ENCODE data around the gene BLOC1S5.

DNA sequence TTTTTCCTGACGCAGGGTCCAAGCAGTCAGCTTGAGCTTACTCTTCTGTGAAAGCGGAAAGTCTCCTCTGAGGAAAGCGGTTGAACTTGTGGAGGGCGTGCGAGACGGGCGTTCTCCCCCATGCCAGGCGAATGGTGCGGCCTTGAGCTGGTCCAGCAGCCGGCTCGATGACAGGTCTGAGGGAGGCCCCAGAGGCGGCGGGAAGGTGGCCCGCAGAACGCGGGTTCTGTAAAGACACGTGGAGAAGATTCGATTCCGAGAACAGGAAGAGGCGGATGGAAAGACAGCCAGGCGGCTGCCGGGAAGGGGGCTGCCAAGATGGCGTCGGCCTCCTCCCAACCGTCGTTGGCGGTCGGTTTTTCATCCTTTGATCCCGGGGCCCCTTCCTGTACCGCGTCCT is 78.0 kb downstream of the BLOC1S5 start:
- TF ChIP-seq, protein P1, sequence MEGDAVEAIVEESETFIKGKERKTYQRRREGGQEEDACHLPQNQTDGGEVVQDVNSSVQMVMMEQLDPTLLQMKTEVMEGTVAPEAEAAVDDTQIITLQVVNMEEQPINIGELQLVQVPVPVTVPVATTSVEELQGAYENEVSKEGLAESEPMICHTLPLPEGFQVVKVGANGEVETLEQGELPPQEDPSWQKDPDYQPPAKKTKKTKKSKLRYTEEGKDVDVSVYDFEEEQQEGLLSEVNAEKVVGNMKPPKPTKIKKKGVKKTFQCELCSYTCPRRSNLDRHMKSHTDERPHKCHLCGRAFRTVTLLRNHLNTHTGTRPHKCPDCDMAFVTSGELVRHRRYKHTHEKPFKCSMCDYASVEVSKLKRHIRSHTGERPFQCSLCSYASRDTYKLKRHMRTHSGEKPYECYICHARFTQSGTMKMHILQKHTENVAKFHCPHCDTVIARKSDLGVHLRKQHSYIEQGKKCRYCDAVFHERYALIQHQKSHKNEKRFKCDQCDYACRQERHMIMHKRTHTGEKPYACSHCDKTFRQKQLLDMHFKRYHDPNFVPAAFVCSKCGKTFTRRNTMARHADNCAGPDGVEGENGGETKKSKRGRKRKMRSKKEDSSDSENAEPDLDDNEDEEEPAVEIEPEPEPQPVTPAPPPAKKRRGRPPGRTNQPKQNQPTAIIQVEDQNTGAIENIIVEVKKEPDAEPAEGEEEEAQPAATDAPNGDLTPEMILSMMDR (IDR thresholded peaks at IDR 0.05; ENCODE audit: low read length) = no peak
- no peak for TF ChIP-seq EZH2 (optimal IDR thresholded peaks at IDR 0.05; ENCODE audit: low read depth, low read length)
